ENCODE results near the gene PTPRT.

DNA sequence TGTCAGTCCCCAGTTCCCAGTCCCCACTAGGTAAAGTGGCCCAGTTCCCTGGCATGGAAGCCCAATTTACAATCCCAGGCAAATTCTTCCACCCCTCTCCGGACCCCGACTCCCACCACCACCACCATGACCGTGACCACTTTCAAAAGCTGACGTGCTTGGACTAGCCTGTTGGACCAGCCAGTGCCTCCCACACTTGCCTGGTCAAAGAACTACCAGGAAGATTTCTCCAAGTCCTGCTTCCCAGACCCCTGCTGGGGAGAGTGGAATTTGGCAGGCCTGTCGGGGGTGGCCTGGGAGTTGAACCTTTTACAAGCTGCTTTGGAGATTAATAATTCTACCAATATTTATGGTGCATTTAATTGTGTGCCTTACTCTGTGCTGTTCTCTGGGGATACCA, 1.4 kb upstream of the PTPRT start:
- TF ChIP-seq EP300 (IDR thresholded peaks at IDR 0.05; ENCODE audit: borderline replicate concordance) = no peak
- TF ChIP-seq, protein P1, sequence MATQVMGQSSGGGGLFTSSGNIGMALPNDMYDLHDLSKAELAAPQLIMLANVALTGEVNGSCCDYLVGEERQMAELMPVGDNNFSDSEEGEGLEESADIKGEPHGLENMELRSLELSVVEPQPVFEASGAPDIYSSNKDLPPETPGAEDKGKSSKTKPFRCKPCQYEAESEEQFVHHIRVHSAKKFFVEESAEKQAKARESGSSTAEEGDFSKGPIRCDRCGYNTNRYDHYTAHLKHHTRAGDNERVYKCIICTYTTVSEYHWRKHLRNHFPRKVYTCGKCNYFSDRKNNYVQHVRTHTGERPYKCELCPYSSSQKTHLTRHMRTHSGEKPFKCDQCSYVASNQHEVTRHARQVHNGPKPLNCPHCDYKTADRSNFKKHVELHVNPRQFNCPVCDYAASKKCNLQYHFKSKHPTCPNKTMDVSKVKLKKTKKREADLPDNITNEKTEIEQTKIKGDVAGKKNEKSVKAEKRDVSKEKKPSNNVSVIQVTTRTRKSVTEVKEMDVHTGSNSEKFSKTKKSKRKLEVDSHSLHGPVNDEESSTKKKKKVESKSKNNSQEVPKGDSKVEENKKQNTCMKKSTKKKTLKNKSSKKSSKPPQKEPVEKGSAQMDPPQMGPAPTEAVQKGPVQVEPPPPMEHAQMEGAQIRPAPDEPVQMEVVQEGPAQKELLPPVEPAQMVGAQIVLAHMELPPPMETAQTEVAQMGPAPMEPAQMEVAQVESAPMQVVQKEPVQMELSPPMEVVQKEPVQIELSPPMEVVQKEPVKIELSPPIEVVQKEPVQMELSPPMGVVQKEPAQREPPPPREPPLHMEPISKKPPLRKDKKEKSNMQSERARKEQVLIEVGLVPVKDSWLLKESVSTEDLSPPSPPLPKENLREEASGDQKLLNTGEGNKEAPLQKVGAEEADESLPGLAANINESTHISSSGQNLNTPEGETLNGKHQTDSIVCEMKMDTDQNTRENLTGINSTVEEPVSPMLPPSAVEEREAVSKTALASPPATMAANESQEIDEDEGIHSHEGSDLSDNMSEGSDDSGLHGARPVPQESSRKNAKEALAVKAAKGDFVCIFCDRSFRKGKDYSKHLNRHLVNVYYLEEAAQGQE (IDR thresholded peaks at IDR 0.05; ENCODE audit: low read depth) = no peak
- TF ChIP-seq EGR1 (IDR thresholded peaks at IDR 0.05) = no peak
- TF ChIP-seq TEAD4 (IDR thresholded peaks at IDR 0.05) = no peak
- no peak for TF ChIP-seq YY1 (IDR thresholded peaks at IDR 0.05; ENCODE audit: low read depth)
- TF ChIP-seq RAD21 (IDR thresholded peaks at IDR 0.05; ENCODE audit: low read depth) = no peak
- no peak for TF ChIP-seq ZBTB7A (IDR thresholded peaks at IDR 0.05; ENCODE audit: low read depth)
- no peak for TF ChIP-seq TAF1 (IDR thresholded peaks at IDR 0.05; ENCODE audit: low read depth)
- TF ChIP-seq FOXM1 (IDR thresholded peaks at IDR 0.05; ENCODE audit: borderline replicate concordance, low read depth) = no peak

All from Ishikawa (cell line).